Adrenal gland (tissue), 5 donors: ENCODE measurements around the gene ADGRB3.

Source experiments
- POLR2A ChIP-seq, 2 donors: fragments of 450-650 bp; IDR thresholded peaks; one replicate each; pipeline ENCODE4 v1.6.1; 2017; ENCODE audit warnings: antibody characterized with exemption in 2 of 2, mild to moderate bottlenecking in 2 of 2, moderate library complexity in 1 of 2
- TF ChIP-seq, protein P1 (sequence below), 6 experiments: fragments of 450-650 bp in 4 of 6; fragments of 200-600 bp in 2 of 6; sonication (generic) in 1 of 6; IDR thresholded peaks; 1 replicate in 5 of 6; 2 replicates in 1 of 6; pipeline versions ENCODE4 v1.5.1 to v1.8.0; 2016 to 2021; ENCODE audit warnings: antibody characterized with exemption in 6 of 6, mild to moderate bottlenecking in 2 of 6, moderate library complexity in 1 of 6
- donor health status: DM: no; HTN: no; CAD: no.

- TF ChIP-seq, protein P1, sequence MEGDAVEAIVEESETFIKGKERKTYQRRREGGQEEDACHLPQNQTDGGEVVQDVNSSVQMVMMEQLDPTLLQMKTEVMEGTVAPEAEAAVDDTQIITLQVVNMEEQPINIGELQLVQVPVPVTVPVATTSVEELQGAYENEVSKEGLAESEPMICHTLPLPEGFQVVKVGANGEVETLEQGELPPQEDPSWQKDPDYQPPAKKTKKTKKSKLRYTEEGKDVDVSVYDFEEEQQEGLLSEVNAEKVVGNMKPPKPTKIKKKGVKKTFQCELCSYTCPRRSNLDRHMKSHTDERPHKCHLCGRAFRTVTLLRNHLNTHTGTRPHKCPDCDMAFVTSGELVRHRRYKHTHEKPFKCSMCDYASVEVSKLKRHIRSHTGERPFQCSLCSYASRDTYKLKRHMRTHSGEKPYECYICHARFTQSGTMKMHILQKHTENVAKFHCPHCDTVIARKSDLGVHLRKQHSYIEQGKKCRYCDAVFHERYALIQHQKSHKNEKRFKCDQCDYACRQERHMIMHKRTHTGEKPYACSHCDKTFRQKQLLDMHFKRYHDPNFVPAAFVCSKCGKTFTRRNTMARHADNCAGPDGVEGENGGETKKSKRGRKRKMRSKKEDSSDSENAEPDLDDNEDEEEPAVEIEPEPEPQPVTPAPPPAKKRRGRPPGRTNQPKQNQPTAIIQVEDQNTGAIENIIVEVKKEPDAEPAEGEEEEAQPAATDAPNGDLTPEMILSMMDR (IDR thresholded peaks at IDR 0.05) = no peak
- no peak for TF ChIP-seq POLR2A (IDR thresholded peaks at IDR 0.05)
Measured at GRCh38 chr6:69280858-69281257, 645.8 kb downstream of the ADGRB3 start.
